ENCODE results near the gene ACTR6. TPM values are rescaled to one million over a fixed set of nuclear protein-coding genes. Genes with fewer than 3 reads are reported as not detected.

Gene ACTR6
- total and polyA plus RNA-seq, 9 of the 15 experiments (the other 6 are each of a cell fraction or from before 2014, with no cell fraction given) = 26.1 to 109 (median 70.9) TPM

DNA sequence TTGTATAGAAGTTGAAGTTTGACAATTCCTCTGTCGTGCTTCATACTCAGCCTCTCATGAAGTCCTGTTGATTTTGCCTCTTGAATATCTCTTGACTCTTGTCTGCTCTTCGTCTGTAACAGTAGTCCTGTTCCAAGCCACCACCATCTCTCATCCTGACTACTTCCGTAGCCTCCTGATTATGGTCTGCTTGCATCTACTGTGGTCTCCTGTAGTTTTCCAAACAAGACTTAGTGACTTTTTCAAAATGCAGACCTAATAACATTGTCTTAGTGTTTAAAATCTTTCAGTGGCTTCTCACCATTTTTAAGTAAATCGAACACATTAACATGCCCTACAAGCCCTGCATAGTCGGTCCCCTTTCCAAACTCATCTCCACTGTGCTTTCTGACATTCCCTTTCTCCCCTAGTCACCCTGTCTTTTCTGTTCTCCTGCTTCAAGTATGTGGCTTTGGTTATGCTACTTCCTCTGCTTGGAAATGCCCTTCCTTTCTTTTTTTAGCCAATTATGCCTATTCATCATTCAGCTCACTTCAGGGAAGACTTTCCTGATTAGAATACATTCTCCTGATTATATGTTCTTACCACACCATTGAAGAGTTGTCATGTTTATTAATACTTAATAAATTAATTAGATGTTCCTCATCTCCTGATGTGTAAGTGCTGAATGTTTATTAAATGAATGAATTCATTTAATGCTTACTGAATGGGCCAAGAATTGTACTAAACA is 68.4 kb downstream of the ACTR6 start:
- intact Hi-C loops (cut with micrococcal nuclease) = loop anchor here (5.0 kb wide), 2 partner anchors 33 to 67 kb away; partner anchors contain the start of gene ACTR6
- peak overlapping the region; percentile 96 for H3K27ac ChIP-seq (ENCODE audit: extremely low read depth, low read depth, low read length)
- BruUV-seq (replicated peaks) = no TSS peak
- TF ChIP-seq FOXM1 (IDR thresholded peaks at IDR 0.05; ENCODE audit: low read depth) (0 out of 2 replicates have a peak, but pooled peaks have one; percentile 9), FOXM1 (CRISPR knock-in tag; IDR thresholded peaks at IDR 0.05; ENCODE audit: low read depth) (no peak), POLR2H (tag; IDR thresholded peaks at IDR 0.05; ENCODE audit: low read depth) (peak; percentile 14; the same call in 1 of the 2 replicates), ZNF316 (IDR thresholded peaks at IDR 0.05) (peak; percentile 89), ZNF253 (CRISPR knock-in tag; conservative IDR thresholded peaks at IDR 0.05) (no peak), HDGF (IDR thresholded peaks at IDR 0.05) (peak; percentile 43; the same call in 1 of the 2 replicates), ZNF140 (CRISPR knock-in tag; IDR thresholded peaks at IDR 0.05) (no peak), KHSRP (IDR thresholded peaks at IDR 0.05) (no peak), ZNF583 (CRISPR knock-in tag; IDR thresholded peaks at IDR 0.05) (no peak), NFE2 (IDR thresholded peaks at IDR 0.05; ENCODE audit: low read depth) (peak; percentile 65), ZBTB7A (IDR thresholded peaks at IDR 0.05; ENCODE audit: borderline replicate concordance, control insufficient read depth, low read depth, low read length) (no peak), NR4A1 (CRISPR knock-in tag; IDR thresholded peaks at IDR 0.05) (no peak), NR4A1 (tag; IDR thresholded peaks at IDR 0.05) (no peak), CAMTA2 (CRISPR knock-in tag; conservative IDR thresholded peaks at IDR 0.05) (no peak), SMAD1 (IDR thresholded peaks at IDR 0.05; ENCODE audit: low read depth, low read length, partially characterized antibody) (no peak)
- TF ChIP-seq, protein P1, sequence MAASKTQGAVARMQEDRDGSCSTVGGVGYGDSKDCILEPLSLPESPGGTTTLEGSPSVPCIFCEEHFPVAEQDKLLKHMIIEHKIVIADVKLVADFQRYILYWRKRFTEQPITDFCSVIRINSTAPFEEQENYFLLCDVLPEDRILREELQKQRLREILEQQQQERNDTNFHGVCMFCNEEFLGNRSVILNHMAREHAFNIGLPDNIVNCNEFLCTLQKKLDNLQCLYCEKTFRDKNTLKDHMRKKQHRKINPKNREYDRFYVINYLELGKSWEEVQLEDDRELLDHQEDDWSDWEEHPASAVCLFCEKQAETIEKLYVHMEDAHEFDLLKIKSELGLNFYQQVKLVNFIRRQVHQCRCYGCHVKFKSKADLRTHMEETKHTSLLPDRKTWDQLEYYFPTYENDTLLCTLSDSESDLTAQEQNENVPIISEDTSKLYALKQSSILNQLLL (CRISPR knock-in tag; IDR thresholded peaks at IDR 0.05; ENCODE audit: borderline replicate concordance) = no peak
- TF ChIP-seq, protein P2, sequence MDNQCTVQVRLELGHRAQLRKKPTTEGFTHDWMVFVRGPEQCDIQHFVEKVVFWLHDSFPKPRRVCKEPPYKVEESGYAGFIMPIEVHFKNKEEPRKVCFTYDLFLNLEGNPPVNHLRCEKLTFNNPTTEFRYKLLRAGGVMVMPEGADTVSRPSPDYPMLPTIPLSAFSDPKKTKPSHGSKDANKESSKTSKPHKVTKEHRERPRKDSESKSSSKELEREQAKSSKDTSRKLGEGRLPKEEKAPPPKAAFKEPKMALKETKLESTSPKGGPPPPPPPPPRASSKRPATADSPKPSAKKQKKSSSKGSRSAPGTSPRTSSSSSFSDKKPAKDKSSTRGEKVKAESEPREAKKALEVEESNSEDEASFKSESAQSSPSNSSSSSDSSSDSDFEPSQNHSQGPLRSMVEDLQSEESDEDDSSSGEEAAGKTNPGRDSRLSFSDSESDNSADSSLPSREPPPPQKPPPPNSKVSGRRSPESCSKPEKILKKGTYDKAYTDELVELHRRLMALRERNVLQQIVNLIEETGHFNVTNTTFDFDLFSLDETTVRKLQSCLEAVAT (IDR thresholded peaks at IDR 0.05) = 0 out of 4 replicates have a peak, but pooled peaks of 1 of the 2 experiments have one; percentile 22
- TF ChIP-seq, protein P3, sequence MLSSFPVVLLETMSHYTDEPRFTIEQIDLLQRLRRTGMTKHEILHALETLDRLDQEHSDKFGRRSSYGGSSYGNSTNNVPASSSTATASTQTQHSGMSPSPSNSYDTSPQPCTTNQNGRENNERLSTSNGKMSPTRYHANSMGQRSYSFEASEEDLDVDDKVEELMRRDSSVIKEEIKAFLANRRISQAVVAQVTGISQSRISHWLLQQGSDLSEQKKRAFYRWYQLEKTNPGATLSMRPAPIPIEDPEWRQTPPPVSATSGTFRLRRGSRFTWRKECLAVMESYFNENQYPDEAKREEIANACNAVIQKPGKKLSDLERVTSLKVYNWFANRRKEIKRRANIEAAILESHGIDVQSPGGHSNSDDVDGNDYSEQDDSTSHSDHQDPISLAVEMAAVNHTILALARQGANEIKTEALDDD (IDR thresholded peaks at IDR 0.05) = peak; percentile 48
- TF ChIP-seq, protein P4, sequence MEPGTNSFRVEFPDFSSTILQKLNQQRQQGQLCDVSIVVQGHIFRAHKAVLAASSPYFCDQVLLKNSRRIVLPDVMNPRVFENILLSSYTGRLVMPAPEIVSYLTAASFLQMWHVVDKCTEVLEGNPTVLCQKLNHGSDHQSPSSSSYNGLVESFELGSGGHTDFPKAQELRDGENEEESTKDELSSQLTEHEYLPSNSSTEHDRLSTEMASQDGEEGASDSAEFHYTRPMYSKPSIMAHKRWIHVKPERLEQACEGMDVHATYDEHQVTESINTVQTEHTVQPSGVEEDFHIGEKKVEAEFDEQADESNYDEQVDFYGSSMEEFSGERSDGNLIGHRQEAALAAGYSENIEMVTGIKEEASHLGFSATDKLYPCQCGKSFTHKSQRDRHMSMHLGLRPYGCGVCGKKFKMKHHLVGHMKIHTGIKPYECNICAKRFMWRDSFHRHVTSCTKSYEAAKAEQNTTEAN (CRISPR knock-in tag; IDR thresholded peaks at IDR 0.05) = peak; percentile 51; the same call in 1 of the 2 replicates

More for the DNA sequence above, 68.4 kb downstream of the ACTR6 start:
- in situ Hi-C loops (cut with MboI) = no loop called here
- ChIA-PET POLR2A (interaction anchor here (0.6 to 3.7 kb wide), 2 partner anchors 10 to 40 kb away, joined by 3 to 20 read pairs; no protein-coding TSS in a partner anchor), CTCF (ENCODE audit: low intra/inter-chr PET ratio) (no interaction called here)
- peak overlapping the region; percentile 90 for H3K4me2 ChIP-seq (ENCODE audit: insufficient read depth, low read length)
- peaks cover 6% of the 10 kb centered on the region; the same call in 1 of the 3 replicates for H3K36me3 ChIP-seq (ENCODE audit: control insufficient read depth, insufficient read depth, low read length)
- 4% methylated on average over 5 of the region's 5 CpGs for WGBS (ENCODE audit: insufficient coverage, low coverage, missing lambda C conversion rate)
- H3K27me3 ChIP-seq (ENCODE audit: control insufficient read depth in 2 of 2, insufficient read depth in 2 of 2, low read length in 2 of 2) = no peaks in the 10 kb centered on the region
- no peaks in the 10 kb centered on the region for H4K20me1 ChIP-seq (replicated peaks; ENCODE audit: control insufficient read depth, insufficient read depth, low read length)
- peak overlapping the region; percentile 95 for H3K4me3 ChIP-seq
- H3K9ac ChIP-seq (ENCODE audit: insufficient read depth in 1 of 2, low read depth in 2 of 2, low read length in 2 of 2) = peak overlapping the region; percentile 32 to 97
- FAIRE-seq = no peak
- H3K9me3 ChIP-seq (replicated peaks; ENCODE audit: control insufficient read depth, insufficient read depth, low read depth, low read length) = no peaks in the 10 kb centered on the region
- ATAC-seq = peak; percentile 18
- DNase-seq (ENCODE audit: extremely low read depth in 1 of 4, low spot score in 3 of 4) = peak in 1 of 4 experiments; percentile 32
- H2AFZ ChIP-seq (ENCODE audit: low read depth, low read length) = 0 out of 2 replicates have a peak overlapping the region, but pooled peaks have one; percentile 8
- peaks cover 7 to 10% of the 10 kb centered on the region in 2 experiments; a peak in 2 of 5 replicates for H3K4me1 ChIP-seq (replicated peaks in 1 of 2; ENCODE audit: control insufficient read depth in 2 of 2, insufficient read depth in 2 of 2, low read length in 2 of 2)
- H3K79me2 ChIP-seq (ENCODE audit: control insufficient read depth, insufficient read depth, low read length) = peaks cover 73% of the 10 kb centered on the region
- no peaks in the 10 kb centered on the region for H3K9me1 ChIP-seq (ENCODE audit: control insufficient read depth, insufficient read depth, low read length)

Data from K562 (cell line).